ENCODE data around the gene MAN2B2.
"Not testable (repeated sequence)": the region's sequence is repeated elsewhere in the genome, so short reads cannot be mapped to it uniquely, and the experiment has no call there.

MAN2B2 gene

DNA sequence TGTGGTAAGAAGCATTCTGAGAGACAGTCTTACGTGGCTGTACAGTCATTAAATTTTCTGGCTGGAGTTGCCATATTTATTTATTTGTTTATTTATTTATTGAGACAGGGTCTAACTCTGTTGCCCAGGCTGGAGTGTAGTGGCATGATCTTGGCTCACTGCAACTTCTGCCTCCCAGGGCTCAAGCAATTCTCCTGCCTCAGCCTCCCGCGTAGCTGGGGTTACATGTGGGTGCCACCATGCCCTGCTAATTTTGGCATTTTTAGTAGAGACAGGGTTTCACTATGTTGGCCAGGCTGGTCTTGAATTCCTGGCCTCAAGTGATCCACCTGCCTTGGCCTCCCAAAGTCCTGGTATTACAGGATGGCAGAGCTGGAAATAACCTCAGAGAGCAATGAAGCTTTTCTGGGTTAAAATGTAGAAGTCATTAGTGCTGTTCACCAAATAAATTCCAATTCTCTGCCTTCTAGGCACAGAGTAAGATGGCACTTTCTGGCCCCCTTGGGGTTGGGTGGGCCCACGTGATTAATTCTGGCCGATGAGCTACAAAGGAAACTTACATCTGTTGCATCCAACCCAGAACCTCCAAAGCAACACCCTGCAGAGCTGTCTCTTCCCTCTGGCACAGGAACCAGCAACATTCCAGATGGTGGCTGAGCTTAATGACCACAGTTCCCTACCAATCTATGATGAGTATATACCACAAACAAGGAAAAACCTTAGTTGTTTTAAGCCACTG, 70.0 kb downstream of the MAN2B2 start:
- H3K4me3 ChIP-seq (replicated peaks; ENCODE audit: low read depth, low read length) = no peak overlapping the region
- TF ChIP-seq CTCF (IDR thresholded peaks at IDR 0.05; ENCODE audit: low read depth, low read length, missing control alignments) = no peak
- DNase-seq (ENCODE audit: extremely low read depth, low read depth) = no peak

DNA sequence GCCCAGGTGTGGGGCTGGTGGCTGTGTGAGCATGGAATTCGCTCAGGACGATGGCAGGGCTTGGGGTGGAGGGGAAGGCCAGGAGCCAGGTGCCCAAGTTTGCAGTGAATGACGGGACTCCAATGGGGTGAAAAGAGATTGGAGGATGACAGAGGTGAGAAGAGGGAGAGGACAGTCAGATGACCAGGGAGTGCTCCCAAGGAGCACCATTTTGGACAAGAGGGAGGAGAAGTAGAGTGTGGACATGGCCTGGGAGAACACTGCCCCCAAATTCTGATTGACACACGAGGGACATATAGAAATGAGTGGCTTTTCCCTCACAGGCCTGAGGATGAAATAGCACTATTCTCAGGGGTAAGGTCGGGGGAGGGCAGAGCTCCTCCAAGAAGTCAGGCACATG, 72.2 kb downstream of the MAN2B2 start:
- TF ChIP-seq CTCF (IDR thresholded peaks at IDR 0.05; ENCODE audit: low read depth, low read length, missing control alignments) = no peak
- no peak overlapping the region for H3K4me3 ChIP-seq (replicated peaks; ENCODE audit: low read depth, low read length)
- DNase-seq (ENCODE audit: extremely low read depth, low read depth) = no peak

DNA sequence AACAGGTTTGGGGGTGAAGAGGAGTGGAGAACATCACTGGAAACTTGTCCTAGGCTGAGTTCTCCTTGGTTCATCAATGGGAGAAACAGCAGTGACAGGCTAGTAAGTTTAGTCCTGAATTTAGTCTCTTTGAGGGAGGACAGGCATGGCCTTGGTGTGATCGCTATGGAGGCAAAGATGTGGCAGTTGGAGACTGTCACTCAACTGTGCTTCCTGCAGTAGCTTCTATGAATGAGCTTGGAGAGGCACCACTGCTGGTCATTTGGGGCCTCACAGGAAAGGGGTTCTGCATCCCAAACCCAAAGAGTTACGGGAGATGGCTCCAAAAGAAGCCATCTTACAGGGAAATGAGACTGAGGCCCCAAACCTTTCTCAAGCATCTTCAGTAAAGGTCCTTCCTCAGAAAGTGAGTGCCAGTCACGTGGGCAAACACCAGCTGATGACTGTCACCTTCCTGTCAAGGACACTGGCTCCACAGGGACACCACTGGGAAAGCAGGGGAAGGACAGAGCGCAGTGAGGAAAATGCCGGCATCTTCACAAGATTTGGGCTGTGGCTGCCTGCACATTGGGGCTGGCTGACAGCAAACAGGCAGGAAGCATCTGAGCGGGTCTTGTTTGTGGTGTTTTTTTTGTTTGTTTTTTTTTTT, 72.7 kb downstream of the MAN2B2 start:
- DNase-seq (ENCODE audit: extremely low read depth, low read depth) = no peak
- TF ChIP-seq CTCF (IDR thresholded peaks at IDR 0.05; ENCODE audit: low read depth, low read length, missing control alignments) = no peak
- no peak overlapping the region for H3K4me3 ChIP-seq (replicated peaks; ENCODE audit: low read depth, low read length)

DNA sequence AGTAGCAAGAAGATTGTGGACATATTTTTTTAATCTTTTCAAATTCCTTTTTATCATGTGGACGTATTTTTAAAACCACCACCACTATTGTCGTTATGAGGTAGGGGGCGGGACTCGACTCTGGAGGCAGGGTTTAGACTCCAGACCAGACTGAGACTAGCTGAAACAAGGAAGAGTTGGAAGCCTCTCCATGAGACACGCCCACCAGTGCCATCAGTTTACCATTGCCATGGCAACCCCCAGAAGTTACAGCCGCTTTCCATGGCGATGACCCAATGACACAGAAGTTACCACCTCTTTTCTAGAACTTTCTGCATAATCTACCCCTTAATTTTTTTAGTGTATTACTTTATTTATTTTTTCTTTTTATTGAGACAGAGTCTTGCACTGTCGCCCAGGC, 74.2 kb downstream of the MAN2B2 start:
- no peak overlapping the region for H3K4me3 ChIP-seq (replicated peaks; ENCODE audit: low read depth, low read length)
- no peak for TF ChIP-seq CTCF (IDR thresholded peaks at IDR 0.05; ENCODE audit: low read depth, low read length, missing control alignments)
- DNase-seq (ENCODE audit: extremely low read depth, low read depth) = no peak

- not testable (repeated sequence) for DNase-seq (ENCODE audit: extremely low read depth, low read depth); H3K4me3 ChIP-seq (replicated peaks; ENCODE audit: low read depth, low read length)
Measured at GRCh38 chr4:6654211-6654610, 79.2 kb downstream of the MAN2B2 start.

DNA sequence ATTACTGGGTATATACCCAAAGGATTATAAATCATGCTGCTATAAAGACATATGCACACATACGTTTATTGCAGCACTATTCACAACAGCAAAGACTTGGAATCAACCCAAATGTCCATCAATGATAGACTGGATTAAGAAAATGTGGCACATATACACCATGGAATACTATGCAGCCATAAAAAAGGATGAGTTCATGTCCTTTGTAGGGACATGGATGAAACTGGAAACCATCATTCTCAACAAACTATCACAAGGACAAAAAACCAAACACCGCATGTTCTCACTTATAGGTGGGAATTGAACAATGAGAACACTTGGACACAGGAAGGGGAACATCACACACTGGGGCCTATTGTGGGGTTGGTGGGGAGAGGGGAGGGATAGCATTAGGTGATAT, 80.3 kb downstream of the MAN2B2 start:
- not testable (repeated sequence) for DNase-seq (ENCODE audit: extremely low read depth, low read depth)

DNA sequence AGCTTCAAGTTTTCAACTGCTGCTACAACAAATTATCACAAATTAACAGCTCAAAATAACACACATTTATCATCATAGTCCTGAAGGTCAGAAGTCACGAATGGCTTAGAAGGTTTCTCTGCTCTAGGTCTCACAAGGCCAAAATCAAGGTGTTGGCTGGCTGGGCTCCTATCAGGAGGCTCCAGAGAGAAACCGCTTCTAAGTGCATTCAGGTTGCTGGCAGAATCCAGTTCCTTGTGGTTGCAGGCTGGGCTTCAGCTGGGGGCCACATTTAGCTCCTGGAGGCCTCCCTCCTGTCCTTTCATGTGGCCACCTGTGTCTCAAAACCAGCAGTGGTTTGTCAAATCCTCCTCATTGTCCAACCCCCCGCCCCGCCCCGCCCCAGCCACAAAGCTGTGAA, 80.9 kb downstream of the MAN2B2 start:
- no peak for DNase-seq (ENCODE audit: extremely low read depth, low read depth)
- no peak for TF ChIP-seq CTCF (IDR thresholded peaks at IDR 0.05; ENCODE audit: low read depth, low read length, missing control alignments)
- no peak overlapping the region for H3K4me3 ChIP-seq (replicated peaks; ENCODE audit: low read depth, low read length)

More for the DNA sequence above, 80.3 kb downstream of the MAN2B2 start:
- H3K4me3 ChIP-seq (replicated peaks; ENCODE audit: low read depth, low read length) = not testable (repeated sequence)
